HG03558 (cell line): Measurements from ENCODE around the gene MMP24.

Source experiments
- ATAC-seq: cut with Tn5 transposase; IDR thresholded peaks from one replicate; pipeline ENCODE4 v1.9.1; 2021; ENCODE audit warnings: moderate number of reproducible peaks; ENCODE audit not compliant: unreplicated experiment; ENCODE audit errors: extremely low read depth

The MMP24 gene

GRCh38 chr20:35215066-35215956 lies 11.2 kb upstream of the MMP24 start:
- ATAC-seq, result no peak

GRCh38 chr20:35216541-35216940 lies 9.9 kb upstream of the MMP24 start:
- no peak for ATAC-seq

- no peak for ATAC-seq
These were observed 2.5 kb upstream of the MMP24 start for GRCh38 chr20:35223941-35224340.

- ATAC-seq, result no peak
These were observed 2.0 kb upstream of the MMP24 start for GRCh38 chr20:35224536-35224935.

GRCh38 chr20:35225319-35226125 lies 968 bp upstream of the MMP24 start:
- no peak for ATAC-seq

GRCh38 chr20:35226884-35227681 lies 593 bp downstream of the MMP24 start:
- ATAC-seq, result no peak

- no peak for ATAC-seq
These were observed 6.1 kb downstream of the MMP24 start for GRCh38 chr20:35232575-35232974.

GRCh38 chr20:35235881-35236280 lies 9.4 kb downstream of the MMP24 start:
- ATAC-seq, result no peak

GRCh38 chr20:35237486-35237885 lies 11.0 kb downstream of the MMP24 start:
- no peak for ATAC-seq

GRCh38 chr20:35238170-35238569 lies 11.7 kb downstream of the MMP24 start:
- no peak for ATAC-seq

GRCh38 chr20:35238735-35239134 lies 12.2 kb downstream of the MMP24 start:
- no peak for ATAC-seq

- no peak for ATAC-seq
These were observed 13.8 kb downstream of the MMP24 start for GRCh38 chr20:35240083-35240810.

- ATAC-seq, result no peak
These were observed 14.4 kb downstream of the MMP24 start for GRCh38 chr20:35240811-35241293.

GRCh38 chr20:35243317-35243716 lies 16.8 kb downstream of the MMP24 start:
- no peak for ATAC-seq

- ATAC-seq, result no peak
These were observed 17.5 kb downstream of the MMP24 start for GRCh38 chr20:35243986-35244385.

GRCh38 chr20:35246723-35247122 lies 20.2 kb downstream of the MMP24 start:
- no peak for ATAC-seq

GRCh38 chr20:35248641-35249475 lies 22.4 kb downstream of the MMP24 start:
- ATAC-seq, result no peak

GRCh38 chr20:35251613-35251940 lies 25.1 kb downstream of the MMP24 start:
- ATAC-seq, result no peak

- ATAC-seq, result no peak
These were observed 25.6 kb downstream of the MMP24 start for GRCh38 chr20:35252037-35252461.
